Fibroblast of villous mesenchyme (primary cell): ENCODE data around the gene KIF6. TPM values are rescaled to one million over a fixed set of nuclear protein-coding genes. Genes with fewer than 3 reads are reported as not detected.
"Not testable (repeated sequence)": the region's sequence is repeated elsewhere in the genome, so short reads cannot be mapped to it uniquely, and the experiment has no call there.

Experiments used
- DNase-seq: peaks from one replicate; pipeline ENCODE4 v3.0.0-alpha.2; 2010; ENCODE audit warnings: low read depth
- H3K4me3 ChIP-seq: 2 replicates; pipeline ENCODE4 v1.5.1; 2011; ENCODE audit warnings: low read depth, mild to moderate bottlenecking, low read length
- CTCF ChIP-seq: IDR thresholded peaks from 2 replicates; pipeline ENCODE4 v1.5.1; 2012; ENCODE audit warnings: low read depth, mild to moderate bottlenecking, low read length; ENCODE audit not compliant: insufficient read depth
- total RNA-seq: library from RNA; depleted of rRNA; stranded (reverse); fragments of >200 nt; gene quantifications from 2 replicates; pipeline ENCODE4 v1.2.3, GENCODE V29; 2012

The KIF6 gene
- total RNA-seq, 1 donor: 0.43 TPM

DNA sequence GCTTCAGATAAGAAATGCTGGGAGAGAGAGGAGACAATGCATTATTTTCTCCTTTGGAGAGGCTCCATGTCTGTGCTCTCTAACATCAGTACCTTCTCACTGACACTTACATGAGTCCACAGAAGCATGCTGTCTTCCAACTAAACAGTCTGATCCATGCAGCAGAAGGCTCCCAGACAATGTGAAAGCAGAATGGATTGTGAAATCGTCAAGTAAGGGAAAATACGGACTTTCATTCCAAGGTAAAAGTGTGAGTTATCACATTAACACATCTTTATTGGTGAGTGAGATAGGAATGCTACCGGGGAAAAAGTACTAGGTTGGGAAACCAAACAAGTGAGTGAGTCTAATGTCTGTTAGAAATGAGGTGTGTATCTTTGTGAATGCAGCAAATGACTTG is 235.1 kb downstream of the KIF6 start:
- H3K4me3 ChIP-seq: no peak overlapping the region
- no peak for TF ChIP-seq CTCF
- no peak for DNase-seq

DNA sequence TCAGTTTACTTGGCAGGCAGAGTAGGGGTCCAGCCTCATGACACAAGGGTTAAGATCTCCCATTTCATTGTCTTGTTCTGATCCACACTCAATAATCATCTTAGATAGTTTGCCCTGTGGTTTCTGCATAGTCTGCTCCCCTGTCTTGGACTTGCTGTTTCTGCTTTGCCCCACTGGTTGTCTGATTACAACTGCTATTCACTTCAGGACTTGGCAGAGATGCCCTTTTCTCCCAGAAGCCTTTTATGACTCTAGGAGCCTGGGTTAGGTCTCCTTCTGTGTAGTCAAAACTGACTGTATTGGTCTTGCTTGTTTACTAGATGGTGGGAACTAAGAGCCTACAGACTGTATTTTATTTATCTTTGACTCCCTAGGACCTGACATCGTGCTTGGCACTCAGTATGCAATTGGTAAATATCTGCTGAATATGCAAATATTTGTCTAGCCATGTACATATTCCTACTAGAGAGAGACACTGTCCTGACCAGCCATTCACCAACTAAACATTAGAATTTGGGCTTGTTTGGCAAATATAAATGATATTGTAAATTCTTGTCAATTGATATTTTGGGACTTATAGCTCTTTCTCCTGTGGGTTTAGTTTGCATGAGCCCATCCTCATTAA is 236.8 kb downstream of the KIF6 start:
- DNase-seq: no peak
- no peak for TF ChIP-seq CTCF
- H3K4me3 ChIP-seq: no peak overlapping the region

DNA sequence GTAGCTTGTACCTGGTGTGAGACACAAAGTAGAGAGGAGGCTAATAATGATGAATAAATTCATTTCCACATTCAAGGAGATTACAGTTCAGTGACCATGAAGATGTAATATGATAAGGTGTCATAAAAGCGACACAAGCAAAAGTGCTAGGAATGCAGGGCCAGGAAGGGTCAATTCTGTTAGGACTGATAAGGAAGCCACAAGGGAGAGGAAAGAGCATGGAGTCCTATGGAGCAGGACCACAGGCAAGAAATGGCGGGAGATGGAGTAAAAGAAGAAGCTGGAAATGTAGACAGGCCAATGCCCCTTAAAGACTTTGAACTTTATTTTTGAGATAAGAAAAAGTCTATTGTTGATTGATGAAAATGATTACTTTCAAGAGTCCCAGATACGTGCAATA is 240.9 kb downstream of the KIF6 start:
- H3K4me3 ChIP-seq: no peak overlapping the region
- no peak for TF ChIP-seq CTCF
- DNase-seq: no peak

GRCh38 chr6:39479819-39480218 is 245.4 kb downstream of the KIF6 start:
- not testable (repeated sequence) for H3K4me3 ChIP-seq, DNase-seq

GRCh38 chr6:39476670-39477069 is 248.5 kb downstream of the KIF6 start:
- no peak for TF ChIP-seq CTCF
- no peak for DNase-seq
- no peak overlapping the region for H3K4me3 ChIP-seq

GRCh38 chr6:39476151-39476550 is 249.1 kb downstream of the KIF6 start:
- TF ChIP-seq CTCF: no peak
- H3K4me3 ChIP-seq: no peak overlapping the region
- no peak for DNase-seq

DNA sequence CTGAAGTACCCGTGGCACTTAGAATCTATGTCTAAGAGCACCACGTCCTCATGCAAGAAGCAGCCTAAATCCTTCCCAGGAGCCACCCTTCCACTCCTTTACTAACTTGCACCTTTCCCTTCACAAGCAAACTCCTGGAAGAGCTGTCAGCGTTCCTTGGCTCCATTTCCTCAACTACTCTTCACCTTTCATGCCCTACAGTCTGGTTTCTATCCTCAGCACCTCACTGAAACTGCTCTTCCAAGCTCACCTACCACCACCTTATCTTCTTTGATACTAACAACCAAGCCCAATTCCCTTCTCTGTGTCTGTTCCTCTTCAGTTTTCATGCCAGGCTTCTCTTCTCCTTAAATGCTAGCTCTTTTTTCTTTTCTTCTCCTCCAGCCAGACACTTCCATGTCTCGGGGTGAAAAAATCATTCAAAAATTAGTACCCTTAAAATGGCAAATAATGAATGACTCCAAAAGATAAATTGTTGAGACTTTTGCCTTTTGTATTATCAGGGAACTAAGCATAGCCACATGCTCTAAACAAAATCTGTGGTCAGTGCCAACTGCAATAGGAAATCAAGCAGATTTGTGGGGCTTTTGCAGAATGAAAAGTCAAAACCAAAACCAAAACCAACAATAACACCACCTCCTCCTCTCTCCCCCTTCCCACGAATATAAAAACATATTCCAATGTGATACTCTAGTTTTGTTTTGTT is 253.1 kb downstream of the KIF6 start:
- H3K4me3 ChIP-seq: no peak overlapping the region
- TF ChIP-seq CTCF: no peak
- no peak for DNase-seq
